MCF 10A (cell line): ENCODE measurements around the gene TAS2R30. TPM values are rescaled to one million over a fixed set of nuclear protein-coding genes. Genes with fewer than 3 reads are reported as not detected.

ENCODE experiments used
- BruUV-seq: library from RNA; stranded (reverse); fragments of 400-500 nt; replicated peaks from 2 replicates; lab custom pipeline; 2021; lab: Mats Ljungman, UMichigan
- CTCF ChIA-PET: fragments of 300-600 bp; sonication (Branson Sonifier 250); formaldehyde crosslinking; extraction: SDS; loops from one replicate; lab custom pipeline; 2021; ENCODE audit warnings: antibody characterized with exemption, inconsistent platforms; lab: Yijun Ruan, JAX
- POLR2A ChIA-PET: fragments of 300-600, 350-650 bp; sonication (Branson Sonifier 250); formaldehyde crosslinking; extraction: SDS; loops from one replicate; lab custom pipeline; 2020; ENCODE audit warnings: antibody characterized with exemption, inconsistent platforms; lab: Yijun Ruan, JAX
- DNase-seq: peaks from one replicate; pipeline ENCODE4 v3.0.0-alpha.2; 2018; ENCODE audit not compliant: unreplicated experiment
- H3K27ac Mint-ChIP-seq: one replicate; pipeline ENCODE4 v1.8.0; 2022; ENCODE audit warnings: mild to moderate bottlenecking, low read depth, mixed read lengths; ENCODE audit not compliant: unreplicated experiment
- H3K27me3 Mint-ChIP-seq: one replicate; pipeline ENCODE4 v1.8.0; 2022; ENCODE audit warnings: mixed read lengths; ENCODE audit not compliant: insufficient read depth, unreplicated experiment
- H3K36me3 Mint-ChIP-seq: one replicate; pipeline ENCODE4 v1.8.0; 2022; ENCODE audit warnings: mild to moderate bottlenecking, moderate library complexity, mixed read lengths; ENCODE audit not compliant: insufficient read depth, unreplicated experiment
- H3K4me1 Mint-ChIP-seq: one replicate; pipeline ENCODE4 v1.8.0; 2022; ENCODE audit warnings: mixed read lengths; ENCODE audit not compliant: insufficient read depth, unreplicated experiment
- H3K4me3 Mint-ChIP-seq: one replicate; pipeline ENCODE4 v1.8.0; 2022; ENCODE audit warnings: mild to moderate bottlenecking, moderate library complexity, mixed read lengths; ENCODE audit not compliant: unreplicated experiment
- H3K9me3 Mint-ChIP-seq: one replicate; pipeline ENCODE4 v1.8.0; 2022; ENCODE audit warnings: mixed read lengths; ENCODE audit not compliant: unreplicated experiment
- intact Hi-C: fragments of 100-400 bp; cut with micrococcal nuclease; formaldehyde crosslinking; loops from 2 replicates; pipeline ENCODE4 v1.14.1; 2022
- total RNA-seq: library from RNA; stranded (reverse); gene quantifications from 2 replicates; pipeline ENCODE4 v1.2.3, GENCODE V29; 2022
- TF ChIP-seq, protein P1 (sequence below): fragments of 200-600 bp; IDR thresholded peaks from one replicate; pipeline ENCODE4 v1.8.0; 2022; ENCODE audit warnings: antibody characterized with exemption, mild to moderate bottlenecking; ENCODE audit not compliant: unreplicated experiment

Gene TAS2R30
- total RNA-seq, 1 experiment from 2014 or later, result 1.9 TPM

DNA sequence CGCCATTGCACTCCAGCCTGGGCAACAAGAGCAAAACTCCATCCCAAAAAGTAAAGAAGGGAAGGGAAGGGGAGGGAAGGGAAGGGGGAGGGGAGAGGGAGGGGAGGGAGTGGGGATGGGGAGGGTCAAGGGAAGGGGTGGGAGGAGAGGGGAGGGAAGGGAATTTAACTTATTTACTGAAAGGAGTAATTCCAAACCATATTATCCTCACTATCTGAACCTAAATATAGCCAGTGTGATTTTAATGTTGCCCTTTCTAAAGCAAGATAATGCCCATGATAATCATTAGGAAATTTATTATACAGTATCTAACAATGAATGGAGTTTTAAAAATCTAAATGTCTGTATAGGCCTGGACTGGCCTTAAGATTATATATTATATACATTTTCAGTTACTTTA, 43.8 kb upstream of the TAS2R30 start:
- Mint-ChIP-seq H3K9me3 (no peaks in the 10 kb centered on the region), H3K27me3 (no peaks in the 10 kb centered on the region), H3K27ac (no peak overlapping the region), H3K36me3 (no peaks in the 10 kb centered on the region), H3K4me1 (peaks cover 26% of the 10 kb centered on the region), H3K4me3 (no peak overlapping the region)
- POLR2A ChIA-PET, result no interaction called here
- CTCF ChIA-PET, result no interaction called here
- no TSS peak for BruUV-seq
- no peak for DNase-seq
- TF ChIP-seq, protein P1, sequence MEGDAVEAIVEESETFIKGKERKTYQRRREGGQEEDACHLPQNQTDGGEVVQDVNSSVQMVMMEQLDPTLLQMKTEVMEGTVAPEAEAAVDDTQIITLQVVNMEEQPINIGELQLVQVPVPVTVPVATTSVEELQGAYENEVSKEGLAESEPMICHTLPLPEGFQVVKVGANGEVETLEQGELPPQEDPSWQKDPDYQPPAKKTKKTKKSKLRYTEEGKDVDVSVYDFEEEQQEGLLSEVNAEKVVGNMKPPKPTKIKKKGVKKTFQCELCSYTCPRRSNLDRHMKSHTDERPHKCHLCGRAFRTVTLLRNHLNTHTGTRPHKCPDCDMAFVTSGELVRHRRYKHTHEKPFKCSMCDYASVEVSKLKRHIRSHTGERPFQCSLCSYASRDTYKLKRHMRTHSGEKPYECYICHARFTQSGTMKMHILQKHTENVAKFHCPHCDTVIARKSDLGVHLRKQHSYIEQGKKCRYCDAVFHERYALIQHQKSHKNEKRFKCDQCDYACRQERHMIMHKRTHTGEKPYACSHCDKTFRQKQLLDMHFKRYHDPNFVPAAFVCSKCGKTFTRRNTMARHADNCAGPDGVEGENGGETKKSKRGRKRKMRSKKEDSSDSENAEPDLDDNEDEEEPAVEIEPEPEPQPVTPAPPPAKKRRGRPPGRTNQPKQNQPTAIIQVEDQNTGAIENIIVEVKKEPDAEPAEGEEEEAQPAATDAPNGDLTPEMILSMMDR, result no peak
- intact Hi-C loops, result no loop called here

DNA sequence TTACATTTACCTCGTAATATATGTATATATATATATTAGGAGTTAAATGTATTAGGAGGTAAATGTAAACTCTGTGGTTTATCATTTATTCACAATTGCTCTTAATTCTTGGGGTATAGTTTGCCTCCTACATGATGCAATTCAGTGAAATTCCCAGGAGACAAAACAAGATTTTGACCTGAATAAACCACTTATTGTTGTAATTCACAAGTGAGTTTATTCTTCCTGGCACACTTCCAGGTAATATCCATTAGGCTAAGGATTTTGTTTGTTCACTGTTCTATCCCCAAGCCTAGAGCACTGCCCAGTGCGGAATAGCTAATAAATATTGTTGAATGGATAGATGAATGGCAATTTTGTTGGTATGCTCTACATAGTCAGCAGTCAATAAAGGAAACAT, 39.6 kb upstream of the TAS2R30 start:
- DNase-seq, result no peak
- ChIA-PET CTCF (interaction anchor here (0.6 to 0.9 kb wide), 5 partner anchors 12 to 977 kb away, joined by 3 to 6 read pairs (median 3); no protein-coding TSS in a partner anchor), POLR2A (interaction anchor here (1.6 kb wide), 1 partner anchor 452 kb away, joined by 4 read pairs; no protein-coding TSS in a partner anchor)
- H3K9me3 Mint-ChIP-seq, result no peaks in the 10 kb centered on the region
- no peak overlapping the region for H3K27ac Mint-ChIP-seq
- no peak overlapping the region for H3K4me3 Mint-ChIP-seq
- BruUV-seq, result no TSS peak
- no peaks in the 10 kb centered on the region for H3K36me3 Mint-ChIP-seq
- no peaks in the 10 kb centered on the region for H3K27me3 Mint-ChIP-seq
- intact Hi-C loops, result loop anchor here (5.0 kb wide), 1 partner anchor 232 kb away; no protein-coding TSS in a partner anchor
- H3K4me1 Mint-ChIP-seq, result peaks cover 37% of the 10 kb centered on the region
- TF ChIP-seq, protein P1, result no peak

DNA sequence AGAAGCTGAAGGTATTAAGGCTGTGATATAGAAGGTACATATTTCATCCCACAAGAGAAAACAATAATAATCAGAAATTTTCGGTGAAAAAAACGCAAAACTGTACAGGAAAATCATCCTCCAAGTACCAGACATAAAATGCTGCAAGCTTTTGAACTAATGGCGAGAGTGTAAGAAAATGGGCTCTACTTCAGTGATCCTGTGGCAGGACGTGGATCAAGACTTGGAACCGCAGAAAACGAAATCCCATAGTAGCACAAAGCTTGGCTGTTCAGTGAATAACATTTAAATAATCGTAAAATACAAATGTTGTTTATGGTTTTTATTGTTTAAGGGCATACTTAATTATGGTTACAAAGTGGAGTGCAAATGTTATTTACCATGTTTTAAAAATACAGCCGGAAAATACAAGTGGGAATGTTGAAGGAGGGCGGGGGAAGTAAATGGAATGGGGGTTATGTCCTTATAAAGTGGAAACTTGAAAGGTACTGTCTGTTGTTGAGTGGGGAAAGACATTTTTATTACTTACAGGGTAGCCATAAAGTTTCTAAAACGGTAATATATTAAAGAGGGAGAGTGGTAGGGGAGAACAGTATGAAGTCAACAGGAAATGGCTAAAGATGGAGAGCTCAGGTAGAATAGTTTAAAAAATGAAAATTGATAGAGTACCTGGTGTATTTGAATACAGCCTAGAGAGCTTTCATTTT, 37.7 kb upstream of the TAS2R30 start:
- no peaks in the 10 kb centered on the region for H3K27me3 Mint-ChIP-seq
- no peaks in the 10 kb centered on the region for H3K9me3 Mint-ChIP-seq
- H3K4me3 Mint-ChIP-seq, result peak overlapping the region; percentile 99
- ChIA-PET CTCF (interaction anchor here (0.5 to 1.6 kb wide), 9 partner anchors 9 to 1871 kb away, joined by 3 to 5 read pairs (median 3); no protein-coding TSS in a partner anchor), POLR2A (interaction anchor here (0.7 to 4.2 kb wide), 24 partner anchors 9 to 1548 kb away, joined by 3 to 36 read pairs (median 4); partner anchors contain the start of genes MAGOHB and YBX3)
- intact Hi-C loops, result loop anchor here (5.0 kb wide), 1 partner anchor 230 kb away; no protein-coding TSS in a partner anchor
- H3K4me1 Mint-ChIP-seq, result peaks cover 49% of the 10 kb centered on the region
- no peaks in the 10 kb centered on the region for H3K36me3 Mint-ChIP-seq
- H3K27ac Mint-ChIP-seq, result peak overlapping the region; percentile 98
- peak; percentile 27 for DNase-seq
- TSS peak; percentile 83 for BruUV-seq
- TF ChIP-seq, protein P1, result no peak
